ENCODE measurements around the gene COPG1. TPM values are rescaled to one million over a fixed set of nuclear protein-coding genes. Genes with fewer than 3 reads are reported as not detected.
A peak's percentile ranks its signal among the peaks of the same experiment; 100 is the strongest.

The COPG1 gene
- total RNA-seq, 1 experiment from 2014 or later = 225 TPM

GRCh38 chr3:129280183-129280582 lies 30.8 kb downstream of the COPG1 start:
- intact Hi-C loops (cut with micrococcal nuclease; ENCODE audit: unreplicated experiment) (no loop called here), in situ Hi-C loops (cut with HindIII; ENCODE audit: low pct_unique_long_range_greater_than_20kb, low sequenced_read_pairs) (no loop called here)
- Histone ChIP-seq H3K27me3 (ENCODE audit: control insufficient read depth, insufficient read depth, low read length) (no peaks in the 10 kb centered on the region), H3K4me3 (ENCODE audit: low read depth in 2 of 2, low read length in 2 of 2) (peak overlapping the region; percentile 78 to 96), H3K36me3 (ENCODE audit: control insufficient read depth, insufficient read depth, low read length) (peaks cover 9% of the 10 kb centered on the region), H3K27ac (ENCODE audit: low read length) (peak overlapping the region; percentile 94), H3K4me1 (ENCODE audit: control insufficient read depth, insufficient read depth, low read length) (peaks cover 17% of the 10 kb centered on the region), H3K9me3 (ENCODE audit: control insufficient read depth, insufficient read depth, low read depth, low read length) (no peaks in the 10 kb centered on the region)
- POLR2A ChIA-PET = no interaction called here
- DNase-seq (ENCODE audit: low read depth, low spot score) (no peak), ATAC-seq (no peak)
- no TSS peak for BruUV-seq (replicated peaks)
- TF ChIP-seq TCF7L2 (IDR thresholded peaks at IDR 0.05; ENCODE audit: low read depth, low read length) (no peak), REST (IDR thresholded peaks at IDR 0.05; ENCODE audit: insufficient read depth in 1 of 2, low read depth in 2 of 2, low read length in 1 of 2) (no peak), POLR2AphosphoS5 (IDR thresholded peaks at IDR 0.05; ENCODE audit: low read depth, low read length) (no peak), CTCF (IDR thresholded peaks at IDR 0.05) (no peak), SIN3A (IDR thresholded peaks at IDR 0.05; ENCODE audit: borderline replicate concordance, insufficient read depth, low read depth, low read length) (no peak)
- CTCF ChIA-PET = no interaction called here

GRCh38 chr3:129281726-129282125 lies 32.3 kb downstream of the COPG1 start:
- no peak for DNase-seq (ENCODE audit: low read depth, low spot score)
- H3K4me1 ChIP-seq (ENCODE audit: control insufficient read depth, insufficient read depth, low read length) = peaks cover 17% of the 10 kb centered on the region
- H3K27me3 ChIP-seq (ENCODE audit: control insufficient read depth, insufficient read depth, low read length) = no peaks in the 10 kb centered on the region
- in situ Hi-C loops (cut with HindIII; ENCODE audit: low pct_unique_long_range_greater_than_20kb, low sequenced_read_pairs) = no loop called here
- TF ChIP-seq REST (IDR thresholded peaks at IDR 0.05; ENCODE audit: insufficient read depth in 1 of 2, low read depth in 2 of 2, low read length in 1 of 2) = no peak
- no TSS peak for BruUV-seq (replicated peaks)
- no peak overlapping the region for H3K4me3 ChIP-seq (ENCODE audit: low read depth in 2 of 2, low read length in 2 of 2)
- H3K36me3 ChIP-seq (ENCODE audit: control insufficient read depth, insufficient read depth, low read length) = no peaks in the 10 kb centered on the region; the same call in 1 of the 2 replicates
- H3K27ac ChIP-seq (ENCODE audit: low read length) = no peak overlapping the region
- H3K9me3 ChIP-seq (ENCODE audit: control insufficient read depth, insufficient read depth, low read depth, low read length) = no peaks in the 10 kb centered on the region
- ChIA-PET CTCF (no interaction called here), POLR2A (no interaction called here)
- no peak for ATAC-seq
- intact Hi-C loops (cut with micrococcal nuclease; ENCODE audit: unreplicated experiment) = no loop called here

Data from Panc1 (cell line).